Mucosa of rectum (tissue), 2 donors: ENCODE data around the gene PDIA4.

ENCODE experiments used
- H3K27ac ChIP-seq, 2 donors: one replicate each; pipeline ENCODE4 v1.7.0; 2013; ENCODE audit warnings: inconsistent platforms in 2 of 2, low read depth in 2 of 2, low read length in 2 of 2
- H3K27me3 ChIP-seq, 2 donors: one replicate each; pipeline ENCODE4 v1.7.0; 2013; ENCODE audit warnings: low read length in 2 of 2; ENCODE audit not compliant: control insufficient read depth in 2 of 2, insufficient read depth in 2 of 2
- H3K36me3 ChIP-seq, 2 donors: one replicate each; pipeline ENCODE4 v1.7.0; 2013; ENCODE audit warnings: low read length in 2 of 2; ENCODE audit not compliant: control insufficient read depth in 2 of 2, insufficient read depth in 2 of 2
- H3K4me1 ChIP-seq, 2 donors: one replicate each; pipeline ENCODE4 v1.7.0; 2013; ENCODE audit warnings: low read length in 2 of 2, mild to moderate bottlenecking in 1 of 2; ENCODE audit not compliant: control insufficient read depth in 2 of 2, insufficient read depth in 2 of 2
- H3K4me3 ChIP-seq, 2 donors: one replicate each; pipeline ENCODE4 v1.7.0; 2013; ENCODE audit warnings: low read length in 2 of 2
- H3K9ac ChIP-seq, 2 donors: one replicate each; pipeline ENCODE4 v1.7.0; 2013; ENCODE audit warnings: low read length in 2 of 2, low read depth in 1 of 2, mild to moderate bottlenecking in 1 of 2
- H3K9me3 ChIP-seq, 2 donors: one replicate each; pipeline ENCODE4 v1.7.0; 2013; ENCODE audit warnings: low read length in 2 of 2; ENCODE audit not compliant: control insufficient read depth in 2 of 2
- donor health status: healthy.
- donor health status: Normal muscosa, but diverticular disease.

Gene PDIA4

DNA sequence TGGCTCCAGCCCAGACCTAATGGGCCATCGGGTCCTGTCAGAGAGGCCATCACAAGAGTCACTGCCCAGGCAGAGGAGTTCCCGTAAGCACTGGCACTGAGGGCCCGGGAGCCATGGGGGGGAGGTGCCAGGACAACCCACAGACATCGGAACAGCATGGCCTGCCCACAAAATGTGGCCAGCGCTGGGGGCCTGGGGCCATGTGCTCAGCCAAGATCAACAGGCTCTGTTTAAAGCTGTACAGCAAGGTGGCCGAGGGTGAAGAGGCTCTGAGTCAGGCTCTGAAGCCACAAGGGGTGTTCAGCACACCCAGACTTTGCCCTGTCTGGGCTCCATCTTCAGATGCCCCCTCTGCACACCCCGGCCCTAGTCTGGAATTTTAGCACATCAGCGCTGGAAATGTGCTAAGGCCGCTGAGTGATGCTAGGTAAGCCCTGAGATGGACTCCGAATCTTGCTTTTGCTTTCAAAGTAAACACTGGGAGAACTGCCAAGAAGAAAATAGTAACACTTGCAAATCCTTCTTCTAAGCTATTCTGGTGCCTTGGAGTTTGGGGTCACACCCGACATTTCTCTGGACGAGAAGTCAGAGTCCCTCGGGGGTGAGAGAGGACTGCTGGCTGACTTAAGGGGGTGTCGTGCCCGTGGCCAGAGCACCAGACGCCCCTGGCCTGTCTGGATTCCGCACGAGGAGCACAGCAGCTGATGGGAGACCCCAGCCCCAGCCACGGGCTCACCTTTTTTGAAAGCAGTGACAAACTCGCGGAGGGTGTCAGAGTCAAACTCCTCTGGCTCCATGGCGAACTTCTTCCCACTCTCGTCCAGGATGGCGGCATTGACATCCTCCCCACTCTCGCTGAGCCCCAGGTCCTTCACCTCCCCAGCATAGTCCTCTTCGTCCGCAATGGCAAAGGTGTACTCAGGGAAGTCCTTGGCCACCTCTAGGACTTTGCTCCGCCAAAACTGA, 23.6 kb downstream of the PDIA4 start:
- H3K4me3 ChIP-seq = no peak overlapping the region
- H3K27me3 ChIP-seq = no peaks in the 10 kb centered on the region
- no peaks in the 10 kb centered on the region for H3K4me1 ChIP-seq
- H3K27ac ChIP-seq = no peak overlapping the region
- no peaks in the 10 kb centered on the region for H3K9me3 ChIP-seq
- peaks cover 48 to 58% of the 10 kb centered on the region in 2 donors for H3K36me3 ChIP-seq
- no peak overlapping the region for H3K9ac ChIP-seq

DNA sequence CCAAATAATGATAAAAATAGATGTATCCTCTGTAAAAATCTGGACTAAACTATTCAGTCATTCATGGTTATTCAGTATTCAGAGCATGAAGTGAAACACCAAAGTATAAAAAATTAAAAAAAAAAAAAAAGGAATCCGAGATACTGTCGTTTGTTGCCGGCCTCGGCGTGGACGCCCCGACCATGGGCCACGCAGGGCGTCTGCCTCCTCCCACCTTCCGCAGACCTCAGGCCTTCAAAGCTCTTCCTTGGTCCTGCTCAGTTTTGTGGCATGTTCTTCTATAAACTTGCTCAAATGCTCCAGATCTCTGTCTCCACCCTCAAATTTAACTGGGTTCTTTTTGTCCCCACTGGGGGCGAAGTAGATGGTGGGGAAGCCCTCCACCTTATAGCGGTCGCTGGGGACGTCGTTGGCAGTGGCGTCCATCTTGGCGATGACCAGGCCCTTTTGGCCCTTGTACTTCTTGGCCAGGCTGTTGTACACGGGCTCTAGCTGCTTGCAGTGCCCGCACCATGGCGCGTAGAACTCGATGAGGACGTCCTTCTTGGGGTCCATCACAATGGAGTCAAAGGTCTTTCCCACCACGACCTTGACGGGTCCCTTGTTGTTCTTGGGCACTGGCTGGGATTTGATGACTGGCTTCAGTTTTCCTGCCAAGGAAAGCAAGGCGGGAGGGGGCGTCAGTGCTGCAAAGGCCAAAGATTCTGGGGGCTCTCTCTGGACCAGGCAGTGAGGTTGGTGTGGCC, 24.6 kb downstream of the PDIA4 start:
- H3K9ac ChIP-seq = no peak overlapping the region
- no peak overlapping the region for H3K27ac ChIP-seq
- peaks cover 42 to 51% of the 10 kb centered on the region in 2 donors for H3K36me3 ChIP-seq
- H3K4me3 ChIP-seq = no peak overlapping the region
- H3K9me3 ChIP-seq = no peaks in the 10 kb centered on the region
- H3K4me1 ChIP-seq = no peaks in the 10 kb centered on the region
- no peaks in the 10 kb centered on the region for H3K27me3 ChIP-seq

DNA sequence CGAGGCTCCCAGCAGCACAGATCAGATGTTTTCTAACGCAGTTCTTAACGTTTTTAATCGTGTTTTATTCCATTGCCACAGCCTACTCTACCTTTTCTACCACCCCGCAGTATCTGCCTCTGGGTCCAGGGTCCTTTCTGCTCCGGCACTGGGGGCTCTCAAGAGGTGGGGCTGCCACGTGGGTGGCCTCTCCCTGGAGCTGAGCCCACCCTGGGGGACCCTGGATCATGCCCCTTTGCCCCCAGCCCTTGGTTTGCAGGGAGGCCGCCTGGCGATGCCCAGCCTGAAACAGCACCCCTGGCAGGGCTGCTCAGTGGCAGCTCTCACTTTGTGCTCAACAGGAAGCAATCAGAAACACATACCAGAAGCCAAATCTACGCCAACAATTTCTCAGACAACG, 25.3 kb downstream of the PDIA4 start:
- peaks cover 41 to 47% of the 10 kb centered on the region in 2 donors for H3K36me3 ChIP-seq
- H3K4me3 ChIP-seq = no peak overlapping the region
- H3K9me3 ChIP-seq = no peaks in the 10 kb centered on the region
- no peaks in the 10 kb centered on the region for H3K4me1 ChIP-seq
- no peak overlapping the region for H3K27ac ChIP-seq
- H3K27me3 ChIP-seq = no peaks in the 10 kb centered on the region
- no peak overlapping the region for H3K9ac ChIP-seq

DNA sequence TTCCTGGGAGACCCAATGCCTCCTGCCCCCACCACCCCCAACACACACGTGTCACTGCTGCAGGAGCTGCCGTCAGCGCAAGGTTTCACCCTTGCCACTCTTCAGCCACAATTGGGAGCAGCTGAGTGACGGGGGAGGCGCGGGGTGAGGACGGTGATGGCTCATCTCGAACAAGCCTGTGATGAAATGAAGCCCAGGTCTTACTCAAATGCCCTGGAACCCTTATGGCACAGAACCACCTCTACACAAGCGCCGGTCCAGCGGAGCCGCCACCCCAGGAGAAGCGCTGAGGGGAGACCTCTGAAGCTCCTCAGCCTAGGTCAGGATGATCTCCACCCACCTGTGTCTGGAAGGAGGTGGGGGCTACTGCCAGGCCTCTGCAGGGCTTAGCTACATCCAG, 25.7 kb downstream of the PDIA4 start:
- no peaks in the 10 kb centered on the region for H3K27me3 ChIP-seq
- peaks cover 37 to 43% of the 10 kb centered on the region in 2 donors for H3K36me3 ChIP-seq
- H3K9me3 ChIP-seq = no peaks in the 10 kb centered on the region
- H3K27ac ChIP-seq = no peak overlapping the region
- no peak overlapping the region for H3K4me3 ChIP-seq
- no peak overlapping the region for H3K9ac ChIP-seq
- no peaks in the 10 kb centered on the region for H3K4me1 ChIP-seq

DNA sequence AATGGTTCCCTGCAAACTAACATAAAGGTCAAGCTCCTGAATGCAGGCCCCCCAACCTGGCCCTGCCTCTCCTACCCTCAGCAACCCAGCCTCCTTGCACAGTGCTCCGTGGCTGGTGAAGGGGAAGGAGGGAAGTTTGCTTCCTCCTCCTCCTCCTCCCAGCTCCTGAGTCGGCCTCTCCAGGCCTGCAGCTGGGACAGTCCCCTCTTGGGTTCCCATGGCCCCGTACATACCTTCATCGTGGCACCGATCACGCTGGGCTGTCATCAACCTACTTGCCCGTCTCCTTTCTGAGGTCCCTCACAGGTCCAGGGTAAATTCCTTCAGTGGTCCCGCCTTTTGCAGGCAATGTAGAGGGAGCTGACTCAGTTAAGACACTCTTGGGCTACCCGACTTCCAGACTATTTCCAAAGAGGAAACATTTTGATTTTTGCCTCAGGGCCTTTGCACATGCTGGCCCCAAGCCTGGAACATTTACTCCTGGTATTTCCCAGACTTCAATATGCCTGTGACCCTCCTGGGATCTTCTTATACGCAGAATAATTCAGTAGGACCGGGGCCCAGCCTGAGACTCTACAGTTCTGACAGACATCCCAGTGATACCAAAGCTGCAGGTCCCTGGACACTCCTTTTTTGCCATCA, 26.8 kb downstream of the PDIA4 start:
- Histone ChIP-seq H3K36me3 (peaks cover 28 to 32% of the 10 kb centered on the region in 2 donors), H3K4me3 (no peak overlapping the region), H3K27ac (no peak overlapping the region), H3K9me3 (no peaks in the 10 kb centered on the region), H3K9ac (no peak overlapping the region), H3K27me3 (no peaks in the 10 kb centered on the region), H3K4me1 (no peaks in the 10 kb centered on the region)

DNA sequence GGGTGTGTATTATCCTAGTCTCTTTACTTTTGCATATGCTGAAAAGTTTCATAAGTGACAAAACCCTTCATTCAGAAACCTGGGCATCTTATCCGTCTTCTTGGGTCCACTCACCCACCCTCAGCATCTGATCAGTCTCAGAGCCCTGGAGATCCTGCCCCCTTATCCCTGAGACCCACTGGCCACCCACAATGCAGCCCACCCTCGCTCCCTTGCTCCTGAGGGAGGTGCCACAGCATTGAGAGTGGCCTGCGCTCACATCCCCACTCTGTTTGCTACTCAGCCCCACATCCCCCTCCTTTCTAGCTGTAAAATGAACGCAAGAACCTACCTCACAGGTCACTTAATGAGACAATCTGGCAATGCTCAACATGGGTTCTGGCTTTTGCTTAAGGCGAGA, 27.3 kb downstream of the PDIA4 start:
- Histone ChIP-seq H3K27me3 (no peaks in the 10 kb centered on the region), H3K36me3 (peaks cover 22 to 27% of the 10 kb centered on the region in 2 donors), H3K9me3 (no peaks in the 10 kb centered on the region), H3K27ac (no peak overlapping the region), H3K9ac (no peak overlapping the region), H3K4me3 (no peak overlapping the region), H3K4me1 (no peaks in the 10 kb centered on the region)

DNA sequence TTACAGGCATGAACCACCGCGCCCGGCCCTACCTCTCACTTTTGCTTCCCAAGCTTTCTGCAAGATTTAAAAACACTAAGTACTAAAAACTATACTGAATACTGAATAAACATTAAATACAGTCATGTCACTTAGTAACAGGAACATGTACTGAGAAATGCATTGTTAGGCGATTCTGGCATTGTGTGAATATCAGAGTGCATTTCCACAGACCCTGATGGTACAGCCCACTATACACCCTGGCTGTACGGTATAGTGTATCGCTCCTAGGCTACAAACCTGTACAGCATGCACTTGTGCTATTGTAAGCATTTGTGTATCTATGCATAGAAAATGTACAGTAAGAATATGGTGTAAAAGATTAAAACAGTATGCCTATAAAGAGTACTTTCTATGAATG, 29.1 kb downstream of the PDIA4 start:
- H3K27me3 ChIP-seq = no peaks in the 10 kb centered on the region
- H3K4me3 ChIP-seq = no peak overlapping the region
- peaks cover 14 to 15% of the 10 kb centered on the region in 2 donors for H3K36me3 ChIP-seq
- no peak overlapping the region for H3K27ac ChIP-seq
- no peaks in the 10 kb centered on the region for H3K9me3 ChIP-seq
- no peaks in the 10 kb centered on the region for H3K4me1 ChIP-seq
- no peak overlapping the region for H3K9ac ChIP-seq

DNA sequence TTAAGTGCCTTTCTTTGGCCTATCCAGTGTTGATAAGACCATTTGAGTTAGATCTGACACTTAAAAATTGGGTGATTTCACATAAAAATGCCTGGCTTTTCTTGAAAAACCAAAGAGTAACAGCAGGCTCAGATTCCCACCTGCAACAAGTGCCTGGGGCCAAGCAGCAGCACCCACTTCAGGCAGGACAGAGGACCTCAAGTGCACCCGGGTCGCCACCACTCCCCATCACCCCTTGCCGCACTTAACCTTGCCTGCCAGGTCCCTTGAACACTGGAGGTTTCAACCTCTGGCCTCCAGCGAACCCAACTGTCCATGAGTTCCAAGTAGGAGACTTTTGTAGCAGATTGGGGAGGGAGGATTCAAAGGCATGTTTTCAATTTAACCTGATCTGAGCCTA, 30.8 kb downstream of the PDIA4 start:
- Histone ChIP-seq H3K4me3 (no peak overlapping the region), H3K9ac (no peak overlapping the region), H3K4me1 (no peaks in the 10 kb centered on the region), H3K9me3 (no peaks in the 10 kb centered on the region), H3K27ac (no peak overlapping the region), H3K27me3 (no peaks in the 10 kb centered on the region), H3K36me3 (peaks cover 2 to 5% of the 10 kb centered on the region in 2 donors)

DNA sequence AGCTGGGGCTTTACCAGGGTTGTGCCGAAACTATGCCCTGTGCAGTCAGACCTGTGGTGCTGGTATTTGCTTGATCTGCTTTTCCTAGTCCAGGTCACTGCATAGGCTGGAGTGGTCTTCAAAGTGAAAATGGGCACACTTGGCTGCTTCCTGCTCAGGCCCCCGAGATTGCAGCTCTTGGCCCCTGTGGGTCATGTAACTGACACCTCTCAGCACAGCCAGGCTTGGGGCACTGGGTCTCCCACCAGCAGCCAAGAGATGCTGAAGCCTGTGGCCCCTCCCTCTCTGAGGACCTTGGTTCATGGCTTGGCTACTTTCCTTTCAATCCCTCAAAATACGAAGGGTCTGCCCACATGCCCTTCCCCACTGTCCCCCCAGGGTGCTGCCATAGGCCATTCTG, 33.7 kb downstream of the PDIA4 start:
- Histone ChIP-seq H3K9me3 (no peaks in the 10 kb centered on the region), H3K4me3 (no peak overlapping the region), H3K27me3 (no peaks in the 10 kb centered on the region), H3K9ac (no peak overlapping the region), H3K27ac (no peak overlapping the region), H3K36me3 (no peaks in the 10 kb centered on the region), H3K4me1 (no peaks in the 10 kb centered on the region)

DNA sequence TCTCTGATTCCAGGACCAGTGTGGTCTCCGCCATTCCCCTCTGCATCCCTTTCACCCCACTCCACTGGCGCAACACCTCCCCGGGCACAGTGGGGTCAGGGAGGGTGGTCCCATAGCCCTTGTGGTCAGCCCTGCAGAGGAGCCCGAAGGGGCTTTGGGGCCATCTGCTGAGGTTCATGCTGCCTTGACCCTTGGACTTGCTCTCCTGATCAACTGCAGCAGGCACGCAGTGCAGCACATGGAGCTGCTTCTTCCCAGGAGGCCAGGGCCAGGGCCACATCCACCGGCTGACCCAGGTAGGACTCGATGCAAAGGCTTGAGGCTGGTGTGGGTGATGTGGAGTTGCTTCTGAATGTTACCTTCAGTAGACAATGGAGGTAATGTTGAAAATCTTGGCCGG, 35.1 kb downstream of the PDIA4 start:
- no peaks in the 10 kb centered on the region for H3K9me3 ChIP-seq
- peaks cover under 1 to 5% of the 10 kb centered on the region in 2 donors for H3K4me1 ChIP-seq
- H3K27me3 ChIP-seq = no peaks in the 10 kb centered on the region
- no peak overlapping the region for H3K4me3 ChIP-seq
- no peak overlapping the region for H3K9ac ChIP-seq
- H3K27ac ChIP-seq = no peak overlapping the region
- H3K36me3 ChIP-seq = no peaks in the 10 kb centered on the region
